HAP-1 (cell line): ENCODE results near the gene PRUNE2.
"Not testable (repeated sequence)": the region's sequence is repeated elsewhere in the genome, so short reads cannot be mapped to it uniquely, and the experiment has no call there.

Source experiments
- DNase-seq, 2 experiments: peaks; one replicate each; pipeline ENCODE4 v3.0.0-alpha.2; 2016 to 2020; ENCODE audit warnings: low spot score in 2 of 2
- H3K27me3 ChIP-seq: fragments of 250-450 bp; sonication (Bioruptor Pico); 2 replicates; pipeline ENCODE4 v1.5.1; 2020; ENCODE audit warnings: low read depth, mild to moderate bottlenecking, moderate library complexity
- H3K36me3 ChIP-seq: fragments of 250-450 bp; sonication (Bioruptor Pico); replicated peaks from 2 replicates; pipeline ENCODE4 v1.5.1; 2020; ENCODE audit warnings: mild to moderate bottlenecking
- H3K4me1 ChIP-seq: fragments of 250-450 bp; sonication (Bioruptor Pico); 2 replicates; pipeline ENCODE4 v1.5.1; 2020; ENCODE audit warnings: mild to moderate bottlenecking
- H3K4me3 ChIP-seq: fragments of 250-450 bp; sonication (Bioruptor Pico); 2 replicates; pipeline ENCODE4 v1.5.1; 2020; ENCODE audit warnings: mild to moderate bottlenecking, moderate library complexity
- H3K9me3 ChIP-seq: fragments of 250-450 bp; sonication (Bioruptor Pico); 2 replicates; pipeline ENCODE4 v1.5.1; 2020; ENCODE audit warnings: mild to moderate bottlenecking, moderate library complexity
- in situ Hi-C: fragments of 300-500 bp; cut with MboI; formaldehyde crosslinking; loops from 3 replicates; pipeline ENCODE4 v1.14.3; 2020; ENCODE audit warnings: low sequenced_read_pairs, inconsistent platforms, mixed read lengths

Gene PRUNE2

GRCh38 chr9:76873056-76873792 lies 32.7 kb downstream of the PRUNE2 start:
- Histone ChIP-seq H3K27me3 (no peaks in the 10 kb centered on the region), H3K4me1 (no peaks in the 10 kb centered on the region), H3K36me3 (no peaks in the 10 kb centered on the region), H3K9me3 (no peaks in the 10 kb centered on the region), H3K4me3 (no peak overlapping the region)
- in situ Hi-C loops, result loop anchor here (10.0 kb wide), 1 partner anchor 62 kb away; no protein-coding TSS in a partner anchor
- DNase-seq, result no peak

GRCh38 chr9:76868897-76869296 lies 37.0 kb downstream of the PRUNE2 start:
- Histone ChIP-seq H3K36me3 (no peaks in the 10 kb centered on the region), H3K9me3 (no peaks in the 10 kb centered on the region), H3K4me3 (no peak overlapping the region), H3K27me3 (no peaks in the 10 kb centered on the region), H3K4me1 (no peaks in the 10 kb centered on the region)
- no peak for DNase-seq
- in situ Hi-C loops, result no loop called here

- no peaks in the 10 kb centered on the region for H3K27me3 ChIP-seq
- in situ Hi-C loops, result no loop called here
- H3K4me1 ChIP-seq, result no peaks in the 10 kb centered on the region
- no peaks in the 10 kb centered on the region for H3K36me3 ChIP-seq
- H3K4me3 ChIP-seq, result no peak overlapping the region
- H3K9me3 ChIP-seq, result no peaks in the 10 kb centered on the region
- DNase-seq, result no peak
These were observed 39.2 kb downstream of the PRUNE2 start for GRCh38 chr9:76866689-76867088.

GRCh38 chr9:76863832-76864231 lies 42.1 kb downstream of the PRUNE2 start:
- H3K36me3 ChIP-seq, result no peaks in the 10 kb centered on the region
- in situ Hi-C loops, result no loop called here
- no peak for DNase-seq
- H3K9me3 ChIP-seq, result no peaks in the 10 kb centered on the region
- H3K4me3 ChIP-seq, result no peak overlapping the region
- H3K4me1 ChIP-seq, result no peaks in the 10 kb centered on the region
- no peaks in the 10 kb centered on the region for H3K27me3 ChIP-seq

GRCh38 chr9:76859860-76860259 lies 46.1 kb downstream of the PRUNE2 start:
- Histone ChIP-seq H3K27me3 (no peaks in the 10 kb centered on the region), H3K4me3 (no peak overlapping the region), H3K36me3 (no peaks in the 10 kb centered on the region), H3K9me3 (no peaks in the 10 kb centered on the region), H3K4me1 (no peaks in the 10 kb centered on the region)
- DNase-seq, result no peak
- in situ Hi-C loops, result no loop called here

- DNase-seq, in situ Hi-C loops, H3K36me3 ChIP-seq, H3K27me3 ChIP-seq, H3K9me3 ChIP-seq, H3K4me1 ChIP-seq, H3K4me3 ChIP-seq: not testable (repeated sequence)
These were observed 47.7 kb downstream of the PRUNE2 start for GRCh38 chr9:76858248-76858647.

- Histone ChIP-seq H3K4me3 (no peak overlapping the region), H3K36me3 (no peaks in the 10 kb centered on the region), H3K9me3 (no peaks in the 10 kb centered on the region), H3K4me1 (no peaks in the 10 kb centered on the region), H3K27me3 (no peaks in the 10 kb centered on the region)
- in situ Hi-C loops, result no loop called here
- DNase-seq, result no peak
These were observed 49.9 kb downstream of the PRUNE2 start for GRCh38 chr9:76856016-76856415.

- DNase-seq, result no peak
- no peaks in the 10 kb centered on the region for H3K9me3 ChIP-seq
- in situ Hi-C loops, result no loop called here
- H3K36me3 ChIP-seq, result no peaks in the 10 kb centered on the region
- no peak overlapping the region for H3K4me3 ChIP-seq
- no peaks in the 10 kb centered on the region for H3K4me1 ChIP-seq
- no peaks in the 10 kb centered on the region for H3K27me3 ChIP-seq
These were observed 50.9 kb downstream of the PRUNE2 start for GRCh38 chr9:76855015-76855414.

- in situ Hi-C loops, result no loop called here
- Histone ChIP-seq H3K36me3 (no peaks in the 10 kb centered on the region), H3K27me3 (no peaks in the 10 kb centered on the region), H3K9me3 (no peaks in the 10 kb centered on the region), H3K4me3 (no peak overlapping the region), H3K4me1 (no peaks in the 10 kb centered on the region)
- DNase-seq, result no peak
These were observed 53.9 kb downstream of the PRUNE2 start for GRCh38 chr9:76852026-76852425.

- DNase-seq, result no peak
- Histone ChIP-seq H3K27me3 (peaks cover 3% of the 10 kb centered on the region; the same call in 1 of the 2 replicates), H3K4me3 (no peak overlapping the region), H3K4me1 (no peaks in the 10 kb centered on the region), H3K9me3 (no peaks in the 10 kb centered on the region), H3K36me3 (no peaks in the 10 kb centered on the region)
- in situ Hi-C loops, result no loop called here
These were observed 59.6 kb downstream of the PRUNE2 start for GRCh38 chr9:76846297-76846696.

- H3K27me3 ChIP-seq, result peaks cover 3% of the 10 kb centered on the region; the same call in 1 of the 2 replicates
- H3K9me3 ChIP-seq, result no peaks in the 10 kb centered on the region
- H3K4me3 ChIP-seq, result no peak overlapping the region
- in situ Hi-C loops, result no loop called here
- DNase-seq, result no peak
- H3K36me3 ChIP-seq, result no peaks in the 10 kb centered on the region
- no peaks in the 10 kb centered on the region for H3K4me1 ChIP-seq
These were observed 60.7 kb downstream of the PRUNE2 start for GRCh38 chr9:76845254-76845653.

GRCh38 chr9:76835571-76836283 lies 70.2 kb downstream of the PRUNE2 start:
- Histone ChIP-seq H3K4me1 (0 out of 2 replicates have a peak, but pooled peaks cover 3% of the 10 kb centered on the region), H3K4me3 (no peak overlapping the region), H3K36me3 (no peaks in the 10 kb centered on the region), H3K27me3 (no peaks in the 10 kb centered on the region), H3K9me3 (no peaks in the 10 kb centered on the region)
- DNase-seq, result no peak
- in situ Hi-C loops, result no loop called here

GRCh38 chr9:76828447-76828846 lies 77.5 kb downstream of the PRUNE2 start:
- in situ Hi-C loops, result no loop called here

GRCh38 chr9:76827296-76828080 lies 78.4 kb downstream of the PRUNE2 start:
- in situ Hi-C loops, result no loop called here

More at GRCh38 chr9:76828447-76828846, 77.5 kb downstream of the PRUNE2 start:
- Histone ChIP-seq H3K4me3 (no peak overlapping the region), H3K27me3 (no peaks in the 10 kb centered on the region), H3K4me1 (no peaks in the 10 kb centered on the region), H3K36me3 (no peaks in the 10 kb centered on the region), H3K9me3 (no peaks in the 10 kb centered on the region)
- DNase-seq, result no peak

More at GRCh38 chr9:76827296-76828080, 78.4 kb downstream of the PRUNE2 start:
- DNase-seq, result no peak
- Histone ChIP-seq H3K27me3 (no peaks in the 10 kb centered on the region), H3K36me3 (no peaks in the 10 kb centered on the region), H3K4me3 (no peak overlapping the region), H3K9me3 (no peaks in the 10 kb centered on the region), H3K4me1 (no peaks in the 10 kb centered on the region)
